ENCODE measurements around the gene MYO1B. TPM values are rescaled to one million over a fixed set of nuclear protein-coding genes. Genes with fewer than 3 reads are reported as not detected.

Gene MYO1B
- polyA plus RNA-seq, 1 donor from 2014 or later: 72.2 TPM

DNA sequence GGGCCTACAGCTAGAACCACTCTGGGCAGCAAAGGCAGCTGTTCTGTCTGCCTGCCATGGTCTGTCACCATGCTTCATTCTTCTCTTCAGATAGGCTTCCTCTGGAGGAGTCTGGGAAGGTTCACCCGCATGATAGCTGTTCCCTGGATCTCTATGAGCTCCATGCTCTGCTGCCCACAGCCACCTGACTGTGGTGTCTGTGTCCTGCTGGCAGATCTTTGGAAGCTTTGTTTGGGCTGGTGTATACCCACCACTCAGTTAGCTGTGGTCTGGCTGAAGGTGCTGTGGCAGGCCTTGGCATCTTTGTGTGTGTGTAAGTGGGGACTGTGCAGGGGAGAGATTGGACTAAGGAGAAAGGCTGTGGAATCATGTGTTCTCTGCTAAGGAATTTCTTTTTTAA lies 23.4 kb downstream of the MYO1B start:
- Histone ChIP-seq H3K27ac (ENCODE audit: low read length) (no peak overlapping the region), H3K9me2 (ENCODE audit: insufficient read depth, low read length) (no peaks in the 10 kb centered on the region), H3K4me3 (ENCODE audit: low read length) (no peak overlapping the region), H2AFZ (ENCODE audit: low read depth, low read length) (no peak overlapping the region), H4K20me1 (ENCODE audit: insufficient read depth) (no peaks in the 10 kb centered on the region), H3K79me2 (replicated peaks; ENCODE audit: insufficient read depth, low read length) (peaks cover 66% of the 10 kb centered on the region), H3K36me3 (ENCODE audit: insufficient read depth, low read length) (no peaks in the 10 kb centered on the region), H3K9me3 (ENCODE audit: low read length) (no peaks in the 10 kb centered on the region), H3K27me3 (ENCODE audit: insufficient read depth, low read depth, low read length) (no peaks in the 10 kb centered on the region), H3K9ac (ENCODE audit: low read length) (no peak overlapping the region), H3K4me2 (ENCODE audit: low read length) (no peak overlapping the region), H3F3A (ENCODE audit: insufficient read depth, low read length, poor library complexity, severe bottlenecking) (no peaks in the 10 kb centered on the region)
- no peak for TF ChIP-seq EZH2 (IDR thresholded peaks at IDR 0.05; ENCODE audit: borderline replicate concordance, insufficient read depth, low read length, poor library complexity, severe bottlenecking)
- TF ChIP-seq SMC3 (conservative IDR thresholded peaks at IDR 0.05; ENCODE audit: poor library complexity): no peak
- TF ChIP-seq, protein P1, sequence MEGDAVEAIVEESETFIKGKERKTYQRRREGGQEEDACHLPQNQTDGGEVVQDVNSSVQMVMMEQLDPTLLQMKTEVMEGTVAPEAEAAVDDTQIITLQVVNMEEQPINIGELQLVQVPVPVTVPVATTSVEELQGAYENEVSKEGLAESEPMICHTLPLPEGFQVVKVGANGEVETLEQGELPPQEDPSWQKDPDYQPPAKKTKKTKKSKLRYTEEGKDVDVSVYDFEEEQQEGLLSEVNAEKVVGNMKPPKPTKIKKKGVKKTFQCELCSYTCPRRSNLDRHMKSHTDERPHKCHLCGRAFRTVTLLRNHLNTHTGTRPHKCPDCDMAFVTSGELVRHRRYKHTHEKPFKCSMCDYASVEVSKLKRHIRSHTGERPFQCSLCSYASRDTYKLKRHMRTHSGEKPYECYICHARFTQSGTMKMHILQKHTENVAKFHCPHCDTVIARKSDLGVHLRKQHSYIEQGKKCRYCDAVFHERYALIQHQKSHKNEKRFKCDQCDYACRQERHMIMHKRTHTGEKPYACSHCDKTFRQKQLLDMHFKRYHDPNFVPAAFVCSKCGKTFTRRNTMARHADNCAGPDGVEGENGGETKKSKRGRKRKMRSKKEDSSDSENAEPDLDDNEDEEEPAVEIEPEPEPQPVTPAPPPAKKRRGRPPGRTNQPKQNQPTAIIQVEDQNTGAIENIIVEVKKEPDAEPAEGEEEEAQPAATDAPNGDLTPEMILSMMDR (IDR thresholded peaks at IDR 0.05; ENCODE audit: poor library complexity, severe bottlenecking): no peak
- TF ChIP-seq POLR2AphosphoS5 (IDR thresholded peaks at IDR 0.05): no peak
- TF ChIP-seq RAD21 (conservative IDR thresholded peaks at IDR 0.05): no peak
- TF ChIP-seq, protein P2, sequence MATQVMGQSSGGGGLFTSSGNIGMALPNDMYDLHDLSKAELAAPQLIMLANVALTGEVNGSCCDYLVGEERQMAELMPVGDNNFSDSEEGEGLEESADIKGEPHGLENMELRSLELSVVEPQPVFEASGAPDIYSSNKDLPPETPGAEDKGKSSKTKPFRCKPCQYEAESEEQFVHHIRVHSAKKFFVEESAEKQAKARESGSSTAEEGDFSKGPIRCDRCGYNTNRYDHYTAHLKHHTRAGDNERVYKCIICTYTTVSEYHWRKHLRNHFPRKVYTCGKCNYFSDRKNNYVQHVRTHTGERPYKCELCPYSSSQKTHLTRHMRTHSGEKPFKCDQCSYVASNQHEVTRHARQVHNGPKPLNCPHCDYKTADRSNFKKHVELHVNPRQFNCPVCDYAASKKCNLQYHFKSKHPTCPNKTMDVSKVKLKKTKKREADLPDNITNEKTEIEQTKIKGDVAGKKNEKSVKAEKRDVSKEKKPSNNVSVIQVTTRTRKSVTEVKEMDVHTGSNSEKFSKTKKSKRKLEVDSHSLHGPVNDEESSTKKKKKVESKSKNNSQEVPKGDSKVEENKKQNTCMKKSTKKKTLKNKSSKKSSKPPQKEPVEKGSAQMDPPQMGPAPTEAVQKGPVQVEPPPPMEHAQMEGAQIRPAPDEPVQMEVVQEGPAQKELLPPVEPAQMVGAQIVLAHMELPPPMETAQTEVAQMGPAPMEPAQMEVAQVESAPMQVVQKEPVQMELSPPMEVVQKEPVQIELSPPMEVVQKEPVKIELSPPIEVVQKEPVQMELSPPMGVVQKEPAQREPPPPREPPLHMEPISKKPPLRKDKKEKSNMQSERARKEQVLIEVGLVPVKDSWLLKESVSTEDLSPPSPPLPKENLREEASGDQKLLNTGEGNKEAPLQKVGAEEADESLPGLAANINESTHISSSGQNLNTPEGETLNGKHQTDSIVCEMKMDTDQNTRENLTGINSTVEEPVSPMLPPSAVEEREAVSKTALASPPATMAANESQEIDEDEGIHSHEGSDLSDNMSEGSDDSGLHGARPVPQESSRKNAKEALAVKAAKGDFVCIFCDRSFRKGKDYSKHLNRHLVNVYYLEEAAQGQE (IDR thresholded peaks at IDR 0.05; ENCODE audit: borderline replicate concordance): no peak
- TF ChIP-seq MXI1 (conservative IDR thresholded peaks at IDR 0.05; ENCODE audit: poor library complexity, severe bottlenecking): no peak
- TF ChIP-seq TAF1 (IDR thresholded peaks at IDR 0.05; ENCODE audit: low read depth): no peak
- no peak for TF ChIP-seq EP300 (conservative IDR thresholded peaks at IDR 0.05; ENCODE audit: poor library complexity, severe bottlenecking)

DNA sequence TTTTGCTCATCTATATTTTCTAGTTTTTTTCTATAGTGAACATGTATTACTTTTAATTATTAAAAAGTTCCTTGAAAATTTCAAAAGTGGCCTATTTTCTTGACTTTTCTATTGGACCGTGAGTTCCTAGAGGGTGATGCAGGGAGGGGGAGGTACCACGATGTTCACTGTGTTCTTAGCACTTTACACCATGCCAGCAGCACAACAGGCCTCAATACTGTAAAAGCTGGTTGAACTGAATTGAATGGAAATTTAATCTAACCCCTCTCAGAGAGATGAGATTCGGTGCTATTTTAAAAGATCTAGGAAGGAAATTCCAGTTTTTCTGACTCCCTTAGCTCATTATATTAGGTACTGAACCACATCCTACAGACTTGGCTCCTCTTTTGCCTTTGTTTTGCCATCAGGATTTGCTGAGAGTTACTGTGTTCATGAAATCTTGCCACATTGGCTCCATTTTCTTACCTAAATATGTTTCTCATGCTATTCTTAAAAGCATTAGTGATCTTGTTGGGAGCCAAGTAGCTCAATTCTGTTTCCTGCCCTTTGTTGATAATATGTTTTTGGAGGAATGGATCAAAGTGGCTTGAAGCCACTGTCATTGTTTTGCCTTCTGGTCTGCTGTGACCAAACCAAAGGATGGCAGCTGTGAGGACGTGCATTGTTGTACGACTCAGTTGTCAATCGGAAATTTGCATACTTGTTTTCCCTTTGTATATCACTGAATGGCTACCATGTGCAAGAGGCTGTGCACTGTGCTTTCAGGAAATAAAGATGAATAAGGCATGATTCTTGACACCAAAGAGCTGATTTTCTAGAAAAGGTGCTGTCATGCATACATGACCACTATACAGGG lies 25.3 kb downstream of the MYO1B start:
- Histone ChIP-seq H3K27ac (ENCODE audit: low read length) (no peak overlapping the region), H3K79me2 (replicated peaks; ENCODE audit: insufficient read depth, low read length) (peaks cover 58% of the 10 kb centered on the region)

More for the DNA sequence above, 25.3 kb downstream of the MYO1B start:
- Histone ChIP-seq H2AFZ (ENCODE audit: low read depth, low read length) (no peak overlapping the region), H3K4me2 (ENCODE audit: low read length) (no peak overlapping the region), H3F3A (ENCODE audit: insufficient read depth, low read length, poor library complexity, severe bottlenecking) (no peaks in the 10 kb centered on the region), H4K20me1 (ENCODE audit: insufficient read depth) (no peaks in the 10 kb centered on the region), H3K4me3 (ENCODE audit: low read length) (no peak overlapping the region), H3K27me3 (ENCODE audit: insufficient read depth, low read depth, low read length) (no peaks in the 10 kb centered on the region), H3K9ac (ENCODE audit: low read length) (no peak overlapping the region), H3K9me3 (ENCODE audit: low read length) (no peaks in the 10 kb centered on the region), H3K36me3 (ENCODE audit: insufficient read depth, low read length) (no peaks in the 10 kb centered on the region), H3K9me2 (ENCODE audit: insufficient read depth, low read length) (no peaks in the 10 kb centered on the region)
- TF ChIP-seq MXI1 (conservative IDR thresholded peaks at IDR 0.05; ENCODE audit: poor library complexity, severe bottlenecking) (no peak), RAD21 (conservative IDR thresholded peaks at IDR 0.05) (no peak)
- TF ChIP-seq, protein P1 (IDR thresholded peaks at IDR 0.05; ENCODE audit: poor library complexity, severe bottlenecking): no peak
